ENCODE measurements around the gene CCL19. TPM values are rescaled to one million over a fixed set of nuclear protein-coding genes. Genes with fewer than 3 reads are reported as not detected.

CCL19 gene
- total and polyA plus RNA-seq, 2 of the 8 experiments (the other 6 are each of a cell fraction or from before 2014, with no cell fraction given), result not detected

DNA sequence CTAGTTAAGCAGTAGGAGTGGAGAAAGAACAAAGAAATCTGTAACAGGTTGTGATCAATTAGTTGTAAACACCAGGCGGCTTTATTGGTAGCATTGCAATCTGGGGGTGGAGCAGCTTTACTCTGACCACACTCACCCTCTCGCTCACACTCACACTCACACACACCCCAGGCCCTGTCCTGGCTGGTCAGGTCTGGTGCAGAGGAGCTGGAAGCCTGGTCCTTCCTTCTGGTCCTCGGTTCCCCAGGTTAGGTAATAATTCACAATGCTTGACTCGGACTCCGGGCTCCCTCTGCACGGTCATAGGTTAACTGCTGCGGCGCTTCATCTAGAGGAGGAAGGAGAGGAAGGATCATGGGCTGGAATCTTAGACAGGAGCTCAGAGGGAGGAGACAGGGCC, 1.6 kb downstream of the CCL19 start:
- H3K27ac ChIP-seq (ENCODE audit: low read depth, low read length), result no peak overlapping the region
- no peaks in the 10 kb centered on the region; the same call in 1 of the 2 replicates for H3K23me2 ChIP-seq (ENCODE audit: low read depth, low read length)
- ChIA-PET POLR2A (ENCODE audit: partially characterized antibody) (no interaction called here), CTCF (ENCODE audit: partially characterized antibody) (interaction anchor here (1.7 to 12.6 kb wide), 2 partner anchors 12 to 14 kb away, joined by 8 to 147 read pairs; no protein-coding TSS in a partner anchor)
- no peak overlapping the region for H3K9ac ChIP-seq (replicated peaks in 1 of 4; ENCODE audit: extremely low read depth in 1 of 4, low read depth in 3 of 4, low read length in 3 of 4)
- H3K79me2 ChIP-seq (ENCODE audit: control insufficient read depth in 1 of 2, insufficient read depth in 2 of 2, low read length in 2 of 2), result no peaks in the 10 kb centered on the region
- no peak overlapping the region for H2AK5ac ChIP-seq (ENCODE audit: low read depth, low read length)
- H3K4me1 ChIP-seq (replicated peaks in 1 of 4; ENCODE audit: control insufficient read depth in 3 of 4, insufficient read depth in 4 of 4, low read length in 3 of 4), result peaks cover 0 to 3% (median 1%) of the 10 kb centered on the region in 4 experiments; a peak in 2 of 7 replicates
- no peak overlapping the region for H3K56ac ChIP-seq (replicated peaks; ENCODE audit: insufficient read length, low read depth, low read length)
- no peaks in the 10 kb centered on the region for H3K36me3 ChIP-seq (ENCODE audit: control insufficient read depth in 2 of 4, insufficient read depth in 4 of 4, low read length in 3 of 4)
- H3K23ac ChIP-seq (ENCODE audit: insufficient read length), result no peak overlapping the region
- no peaks in the 10 kb centered on the region for H3K9me3 ChIP-seq (ENCODE audit: insufficient read depth in 2 of 2, low read depth in 1 of 2, low read length in 1 of 2)
- no peak overlapping the region for H3K4me3 ChIP-seq (ENCODE audit: extremely low read depth in 1 of 4, insufficient read depth in 2 of 4, low read depth in 3 of 4, low read length in 4 of 4)
- FAIRE-seq (no peak), DNase-seq (ENCODE audit: low read depth in 1 of 2, low spot score in 2 of 2) (no peak)
- H4K20me1 ChIP-seq (replicated peaks in 1 of 2; ENCODE audit: control insufficient read depth in 1 of 2, insufficient read depth in 2 of 2, low read length in 2 of 2), result no peaks in the 10 kb centered on the region
- no peak overlapping the region for H3K14ac ChIP-seq (ENCODE audit: insufficient read length)
- no peak overlapping the region for H3K4ac ChIP-seq (replicated peaks; ENCODE audit: insufficient read length, low read depth, low read length)
- TF ChIP-seq RFX5 (IDR thresholded peaks at IDR 0.05; ENCODE audit: borderline replicate concordance, low read depth, low read length) (no peak), ASH2L (IDR thresholded peaks at IDR 0.05; ENCODE audit: low read length) (peak; percentile 56)
- H2AFZ ChIP-seq (ENCODE audit: low read length), result no peak overlapping the region
- H3K18ac ChIP-seq (ENCODE audit: extremely low read depth, low read length), result no peak overlapping the region
- no peak overlapping the region for H2BK120ac ChIP-seq (replicated peaks; ENCODE audit: low read depth, low read length)
- H3K4me2 ChIP-seq (ENCODE audit: insufficient read depth in 1 of 2, low read depth in 2 of 2, low read length in 2 of 2), result no peak overlapping the region
- H2BK15ac ChIP-seq (ENCODE audit: low read length), result no peak overlapping the region
- no peak overlapping the region for H4K5ac ChIP-seq (ENCODE audit: insufficient read length, low read depth, low read length)
- no peak overlapping the region for H4K91ac ChIP-seq (replicated peaks; ENCODE audit: insufficient read length, low read length)
- H2BK12ac ChIP-seq (ENCODE audit: low read depth, low read length), result no peak overlapping the region
- H2BK5ac ChIP-seq (ENCODE audit: low read depth, low read length), result no peak overlapping the region
- H3K79me1 ChIP-seq (ENCODE audit: low read depth, low read length), result no peaks in the 10 kb centered on the region
- no peaks in the 10 kb centered on the region for H3K27me3 ChIP-seq (replicated peaks in 1 of 4; ENCODE audit: control insufficient read depth in 3 of 4, extremely low read depth in 1 of 4, insufficient read depth in 3 of 4, low read length in 3 of 4)
- 96% methylated on average over 8 of the region's 8 CpGs; no CpG with 5 or more reads in 1 of the 2 experiments for WGBS, 2 experiments (ENCODE audit: extremely low coverage in 1 of 2, insufficient coverage in 1 of 2, insufficient read length in 1 of 2, insufficient replicate concordance in 2 of 2, low coverage in 1 of 2, low lambda C conversion rate in 2 of 2, missing lambda C conversion rate in 1 of 2)
- no peak overlapping the region for H2BK20ac ChIP-seq (ENCODE audit: low read length)
- no peak overlapping the region; the same call in 1 of the 2 replicates for H4K8ac ChIP-seq (ENCODE audit: extremely low read depth, insufficient read depth, low read length)
